Stomach (tissue), 9 donors: ENCODE measurements around the gene RALA. TPM values are rescaled to one million over a fixed set of nuclear protein-coding genes. Genes with fewer than 3 reads are reported as not detected.

Source experiments
- DNase-seq, 2 donors: peaks; one replicate each; pipeline versions ENCODE4 v3.0.0 to v3.0.0-alpha.2; 2013 to 2019
- H3K27ac ChIP-seq, 5 donors: fragments of 200-600 bp in 4 of 5; sonication (generic) in 4 of 5; one replicate each; pipeline ENCODE4 v1.5.1; 2013 to 2019; ENCODE audit warnings: mild to moderate bottlenecking in 1 of 5, moderate library complexity in 1 of 5
- H3K27me3 ChIP-seq, 3 donors: fragments of 200-600 bp; sonication (generic); one replicate each; pipeline ENCODE4 v1.5.1; 2017 to 2019; ENCODE audit warnings: mixed run types in 1 of 3
- H3K36me3 ChIP-seq, 4 donors: fragments of 200-600 bp; sonication (generic); 1 replicate in 3 of 4; 2 replicates in 1 of 4; pipeline ENCODE4 v1.5.1; 2016 to 2019
- H3K4me1 ChIP-seq, 4 donors: fragments of 200-600 bp; sonication (generic); one replicate each; pipeline ENCODE4 v1.5.1; 2016 to 2019
- H3K4me3 ChIP-seq, 4 donors: fragments of 200-600 bp; sonication (generic) in 3 of 4; one replicate each; pipeline ENCODE4 v1.5.1; 2016 to 2019; ENCODE audit warnings: mild to moderate bottlenecking in 1 of 4
- H3K9me3 ChIP-seq, 4 donors: fragments of 200-600 bp; sonication (generic); one replicate each; pipeline ENCODE4 v1.5.1; 2016 to 2019
- CTCF ChIP-seq, 7 experiments: fragments of 450-650 bp in 4 of 7; fragments of 200-600 bp in 3 of 7; sonication (generic) in 3 of 7; IDR thresholded peaks; one replicate each; pipeline ENCODE4 v1.5.1; 2016 to 2019; ENCODE audit warnings: antibody characterized with exemption in 7 of 7, control low read depth in 2 of 7, mild to moderate bottlenecking in 1 of 7
- EP300 ChIP-seq: sonication (generic); formaldehyde crosslinking; IDR thresholded peaks from one replicate; pipeline ENCODE4 v1.6.1; 2017; ENCODE audit warnings: antibody characterized with exemption
- POLR2A ChIP-seq, 4 donors: fragments of 450-650 bp; IDR thresholded peaks; one replicate each; pipeline ENCODE4 v1.6.1; 2016; ENCODE audit warnings: antibody characterized with exemption in 4 of 4, control low read depth in 2 of 4, mild to moderate bottlenecking in 1 of 4, moderate library complexity in 1 of 4
- POLR2AphosphoS5 ChIP-seq, 3 donors: sonication (generic); formaldehyde crosslinking; IDR thresholded peaks; one replicate each; pipeline ENCODE4 v1.6.1; 2016; ENCODE audit warnings: antibody characterized with exemption in 3 of 3
- WGBS, 5 donors: extraction: QIAGEN DNeasy Blood & Tissue Kit in 3 of 5; methylation state at CpG; one replicate each; pipeline versions ENCODE4 v1.1.5 to v1.1.7; 2013 to 2018; 5-methylcytosine and 5-hydroxymethylcytosine counted together
- intact Hi-C: fragments of 100-400 bp; cut with DNase I; formaldehyde crosslinking; loops from one replicate; pipeline ENCODE4 v1.15.1; 2023; ENCODE audit warnings: low total_unique reads
- polyA plus RNA-seq, 3 donors: library from polyadenylated mRNA; stranded (reverse); fragments of 200-250 nt; gene quantifications; one replicate each; pipeline ENCODE4 v1.2.3, GENCODE V29; 2013
- total RNA-seq, 5 donors: library from RNA; depleted of rRNA; stranded (reverse); fragments of >200 nt; gene quantifications; one replicate each; pipeline versions ENCODE4 v1.1.0 to v1.2.3, GENCODE V29; 2014 to 2016
- donor health status: healthy with polysubstance abuse.
- donor health status: Bipolar disorder and iron deficiency.
- donor health status: healthy.

The RALA gene
- total and polyA plus RNA-seq, 8 donors = 10.6 to 57.0 (median 31.6) TPM

GRCh38 chr7:39720586-39720985, 97.2 kb downstream of the RALA start:
- TF ChIP-seq CTCF (IDR thresholded peaks at IDR 0.05) (no peak), POLR2AphosphoS5 (IDR thresholded peaks at IDR 0.05) (peak in 2 of 3 donors; percentile 26 to 79)
- H3K27ac ChIP-seq = peak overlapping the region; percentile 48 to 72 (median 59)
- H3K9me3 ChIP-seq = peaks cover 0 to 4% (median under 1%) of the 10 kb centered on the region in 4 donors
- WGBS, 5 donors = 27 to 47% (median 33%) methylated on average over 7 of the region's 7 CpGs
- H3K4me1 ChIP-seq = peaks cover 6 to 10% (median 9%) of the 10 kb centered on the region in 4 donors
- intact Hi-C loops = no loop called here
- H3K36me3 ChIP-seq = no peaks in the 10 kb centered on the region
- peak; percentile 56 to 91 for DNase-seq
- H3K27me3 ChIP-seq = no peaks in the 10 kb centered on the region
- no peak overlapping the region for H3K4me3 ChIP-seq

GRCh38 chr7:39721345-39721744, 98.0 kb downstream of the RALA start:
- H3K9me3 ChIP-seq = no peaks in the 10 kb centered on the region
- no peak overlapping the region for H3K4me3 ChIP-seq
- no peak for TF ChIP-seq POLR2AphosphoS5 (IDR thresholded peaks at IDR 0.05)
- TF ChIP-seq CTCF (IDR thresholded peaks at IDR 0.05) = no peak
- TF ChIP-seq POLR2A (IDR thresholded peaks at IDR 0.05) = no peak
- no peak for TF ChIP-seq EP300
- H3K4me1 ChIP-seq = peaks cover 6 to 10% (median 9%) of the 10 kb centered on the region in 4 donors
- no peak for DNase-seq
- H3K27me3 ChIP-seq = no peaks in the 10 kb centered on the region
- H3K27ac ChIP-seq = no peak overlapping the region
- intact Hi-C loops = no loop called here
- H3K36me3 ChIP-seq = no peaks in the 10 kb centered on the region
- 76 to 89% (median 87%) methylated on average over 3 of the region's 3 CpGs for WGBS, 5 donors

GRCh38 chr7:39721919-39722597, 98.7 kb downstream of the RALA start:
- Histone ChIP-seq H3K27me3 (no peaks in the 10 kb centered on the region), H3K36me3 (no peaks in the 10 kb centered on the region), H3K9me3 (no peaks in the 10 kb centered on the region), H3K4me3 (no peak overlapping the region), H3K27ac (no peak overlapping the region), H3K4me1 (peaks cover 6 to 10% (median 9%) of the 10 kb centered on the region in 4 donors)
- no peak for DNase-seq
- intact Hi-C loops = no loop called here
- no peak for TF ChIP-seq EP300
- no peak for TF ChIP-seq POLR2AphosphoS5 (IDR thresholded peaks at IDR 0.05)
- TF ChIP-seq CTCF (IDR thresholded peaks at IDR 0.05) = no peak
- no peak for TF ChIP-seq POLR2A (IDR thresholded peaks at IDR 0.05)
- 89 to 98% (median 97%) methylated on average over 15 to 17 of the region's 17 CpGs for WGBS, 5 donors

GRCh38 chr7:39727231-39728012, 104.0 kb downstream of the RALA start:
- Histone ChIP-seq H3K27ac (no peak overlapping the region), H3K4me1 (peaks cover 0 to under 1% (median 0%) of the 10 kb centered on the region in 4 donors), H3K4me3 (no peak overlapping the region), H3K9me3 (no peaks in the 10 kb centered on the region), H3K27me3 (no peaks in the 10 kb centered on the region), H3K36me3 (no peaks in the 10 kb centered on the region)
- TF ChIP-seq POLR2AphosphoS5 (IDR thresholded peaks at IDR 0.05) (no peak), CTCF (IDR thresholded peaks at IDR 0.05) (no peak), POLR2A (IDR thresholded peaks at IDR 0.05) (no peak), EP300 (no peak)
- intact Hi-C loops = no loop called here
- WGBS, 5 donors = 88 to 97% (median 95%) methylated on average over 3 of the region's 3 CpGs
- no peak for DNase-seq
